GM23338 (cell line): ENCODE results near the gene FAM9C. TPM values are rescaled to one million over a fixed set of nuclear protein-coding genes. Genes with fewer than 3 reads are reported as not detected.
"Not testable (repeated sequence)": the region's sequence is repeated elsewhere in the genome, so short reads cannot be mapped to it uniquely, and the experiment has no call there.

Experiments
- ATAC-seq: fragments of 200-7000 bp; cut with Tn5 transposase; 3 replicates; pipeline ENCODE4 v1.9.1; 2020
- DNase-seq: peaks from one replicate; pipeline ENCODE4 v3.0.0-alpha.2; 2015; ENCODE audit warnings: low spot score
- H2AFZ ChIP-seq: fragments of 200-600 bp; sonication (generic); 2 replicates; pipeline ENCODE4 v1.8.0; 2016; ENCODE audit warnings: antibody characterized with exemption, mild to moderate bottlenecking, moderate library complexity
- H3F3A ChIP-seq: fragments of 200-600 bp; sonication (generic); replicated peaks from 2 replicates; pipeline ENCODE4 v1.8.0; 2017; ENCODE audit warnings: antibody characterized with exemption, mixed run types, low read depth
- H3K27ac ChIP-seq: fragments of 200-600 bp; sonication (generic); 2 replicates; pipeline ENCODE4 v1.6.1; 2016; ENCODE audit warnings: low read depth
- H3K27me3 ChIP-seq: fragments of 200-600 bp; sonication (generic); 2 replicates; pipeline ENCODE4 v1.8.0; 2016; ENCODE audit warnings: mild to moderate bottlenecking, mixed run types, moderate library complexity; ENCODE audit not compliant: insufficient read depth
- H3K36me3 ChIP-seq: fragments of 200-600 bp; sonication (generic); 2 replicates; pipeline ENCODE4 v1.8.0; 2016; ENCODE audit warnings: mild to moderate bottlenecking; ENCODE audit not compliant: insufficient read depth
- H3K4me1 ChIP-seq: fragments of 200-600 bp; sonication (generic); 2 replicates; pipeline ENCODE4 v1.8.0; 2016; ENCODE audit warnings: mild to moderate bottlenecking, moderate library complexity; ENCODE audit not compliant: insufficient read depth
- H3K4me2 ChIP-seq: fragments of 200-600 bp; sonication (generic); 2 replicates; pipeline ENCODE4 v1.7.1; 2017; ENCODE audit warnings: mixed run types
- H3K4me3 ChIP-seq: fragments of 200-600 bp; sonication (generic); 2 replicates; pipeline ENCODE4 v1.6.1; 2016; ENCODE audit warnings: mixed run types
- H3K79me2 ChIP-seq: fragments of 200-600 bp; sonication (generic); replicated peaks from 2 replicates; pipeline ENCODE4 v1.8.0; 2017; ENCODE audit warnings: mild to moderate bottlenecking; ENCODE audit not compliant: insufficient read depth
- H3K9me2 ChIP-seq: fragments of 200-600 bp; sonication (generic); 2 replicates; pipeline ENCODE4 v1.8.0; 2017; ENCODE audit not compliant: insufficient read depth
- H4K20me1 ChIP-seq: fragments of 200-600 bp; sonication (generic); replicated peaks from 2 replicates; pipeline ENCODE4 v1.8.0; 2017; ENCODE audit warnings: mild to moderate bottlenecking; ENCODE audit not compliant: insufficient read depth
- H3K27ac Mint-ChIP-seq: 2 replicates; pipeline ENCODE4 v1.8.0; 2020; ENCODE audit warnings: inconsistent platforms, mild to moderate bottlenecking, moderate library complexity, mixed read lengths
- H3K27me3 Mint-ChIP-seq: 3 replicates; pipeline ENCODE4 v1.8.0; 2022; ENCODE audit warnings: low read depth, mild to moderate bottlenecking, moderate library complexity, mixed read lengths, inconsistent platforms; ENCODE audit not compliant: insufficient read depth, poor library complexity
- H3K36me3 Mint-ChIP-seq: 3 replicates; pipeline ENCODE4 v1.8.0; 2021; ENCODE audit warnings: low read depth, mild to moderate bottlenecking, inconsistent platforms, moderate library complexity, mixed read lengths
- H3K4me1 Mint-ChIP-seq: 3 replicates; pipeline ENCODE4 v1.8.0; 2020; ENCODE audit warnings: mild to moderate bottlenecking, inconsistent platforms, mixed read lengths
- H3K4me3 Mint-ChIP-seq: 3 replicates; pipeline ENCODE4 v1.8.0; 2021; ENCODE audit warnings: moderate library complexity, mild to moderate bottlenecking, inconsistent platforms, mixed read lengths
- H3K9me3 Mint-ChIP-seq: 3 replicates; pipeline ENCODE4 v1.8.0; 2020; ENCODE audit warnings: moderate library complexity, mild to moderate bottlenecking, inconsistent platforms, mixed read lengths
- JUNB ChIP-seq: IDR thresholded peaks from one replicate; pipeline ENCODE4 v1.6.1; 2016; ENCODE audit warnings: antibody characterized with exemption; ENCODE audit not compliant: unreplicated experiment
- polyA plus RNA-seq: library from polyadenylated mRNA; unstranded; fragments of >200 nt; fragmentation: Nextera tagmentation; extraction: Ambion mirVana; gene quantifications from 2 replicates; pipeline ENCODE4 v1.2.1, GENCODE V29; 2016
- total RNA-seq: library from RNA; depleted of rRNA; stranded (reverse); fragments of >200 nt; shearing (Covaris generic); gene quantifications from 2 replicates; pipeline ENCODE4 v1.2.3, GENCODE V29; 2014
- TF ChIP-seq, protein P1 (sequence below): fragments of 250-450 bp; sonication (Bioruptor Pico); IDR thresholded peaks from 2 replicates; pipeline ENCODE4 v1.5.0; 2020; ENCODE audit warnings: mild to moderate bottlenecking, moderate library complexity

FAM9C gene
- total and polyA plus RNA-seq, 2 experiments from 2014 or later, result 0.08 TPM; not detected in 1

- H4K20me1 ChIP-seq, H3K36me3 ChIP-seq, H3K27me3 Mint-ChIP-seq, H3K4me2 ChIP-seq, H3K4me3 ChIP-seq, ATAC-seq, H2AFZ ChIP-seq, H3K27ac Mint-ChIP-seq, H3K9me3 Mint-ChIP-seq, H3K27ac ChIP-seq, DNase-seq, H3K36me3 Mint-ChIP-seq, H3K4me3 Mint-ChIP-seq, H3K9me2 ChIP-seq, H3K27me3 ChIP-seq, H3K4me1 ChIP-seq, H3F3A ChIP-seq, H3K79me2 ChIP-seq: not testable (repeated sequence)
- H3K4me1 Mint-ChIP-seq, result peaks cover 12% of the 10 kb centered on the region; the same call in 2 of the 3 replicates
These were observed 42.4 kb upstream of the FAM9C start for GRCh38 chrX:13086793-13087321.

DNA sequence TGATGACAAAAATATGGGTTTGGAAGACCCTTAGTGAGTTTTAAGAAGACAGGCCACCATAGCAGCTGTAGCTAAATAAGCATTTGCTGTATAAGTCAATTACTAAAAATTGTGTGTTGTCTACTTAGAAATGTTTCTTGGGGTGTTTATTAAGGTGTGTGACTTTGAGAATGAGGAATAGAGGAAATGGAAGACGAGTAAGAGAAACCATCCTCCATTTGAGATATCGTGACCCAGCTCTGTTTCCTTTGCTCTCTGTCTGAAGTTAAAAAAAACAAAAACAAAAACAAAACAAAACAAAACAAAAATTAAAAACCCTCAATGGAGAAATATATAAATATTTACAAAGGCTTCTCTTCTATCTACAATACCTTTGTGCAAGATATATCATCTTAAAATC is 41.7 kb upstream of the FAM9C start:
- no peaks in the 10 kb centered on the region for H3K27me3 ChIP-seq
- H3K79me2 ChIP-seq, result no peaks in the 10 kb centered on the region
- Mint-ChIP-seq H3K27me3 (no peaks in the 10 kb centered on the region), H3K4me3 (no peak overlapping the region), H3K4me1 (peaks cover 12% of the 10 kb centered on the region; the same call in 2 of the 3 replicates), H3K36me3 (no peaks in the 10 kb centered on the region), H3K9me3 (no peaks in the 10 kb centered on the region), H3K27ac (no peak overlapping the region)
- ATAC-seq (no peak), DNase-seq (no peak)
- TF ChIP-seq, protein P1, sequence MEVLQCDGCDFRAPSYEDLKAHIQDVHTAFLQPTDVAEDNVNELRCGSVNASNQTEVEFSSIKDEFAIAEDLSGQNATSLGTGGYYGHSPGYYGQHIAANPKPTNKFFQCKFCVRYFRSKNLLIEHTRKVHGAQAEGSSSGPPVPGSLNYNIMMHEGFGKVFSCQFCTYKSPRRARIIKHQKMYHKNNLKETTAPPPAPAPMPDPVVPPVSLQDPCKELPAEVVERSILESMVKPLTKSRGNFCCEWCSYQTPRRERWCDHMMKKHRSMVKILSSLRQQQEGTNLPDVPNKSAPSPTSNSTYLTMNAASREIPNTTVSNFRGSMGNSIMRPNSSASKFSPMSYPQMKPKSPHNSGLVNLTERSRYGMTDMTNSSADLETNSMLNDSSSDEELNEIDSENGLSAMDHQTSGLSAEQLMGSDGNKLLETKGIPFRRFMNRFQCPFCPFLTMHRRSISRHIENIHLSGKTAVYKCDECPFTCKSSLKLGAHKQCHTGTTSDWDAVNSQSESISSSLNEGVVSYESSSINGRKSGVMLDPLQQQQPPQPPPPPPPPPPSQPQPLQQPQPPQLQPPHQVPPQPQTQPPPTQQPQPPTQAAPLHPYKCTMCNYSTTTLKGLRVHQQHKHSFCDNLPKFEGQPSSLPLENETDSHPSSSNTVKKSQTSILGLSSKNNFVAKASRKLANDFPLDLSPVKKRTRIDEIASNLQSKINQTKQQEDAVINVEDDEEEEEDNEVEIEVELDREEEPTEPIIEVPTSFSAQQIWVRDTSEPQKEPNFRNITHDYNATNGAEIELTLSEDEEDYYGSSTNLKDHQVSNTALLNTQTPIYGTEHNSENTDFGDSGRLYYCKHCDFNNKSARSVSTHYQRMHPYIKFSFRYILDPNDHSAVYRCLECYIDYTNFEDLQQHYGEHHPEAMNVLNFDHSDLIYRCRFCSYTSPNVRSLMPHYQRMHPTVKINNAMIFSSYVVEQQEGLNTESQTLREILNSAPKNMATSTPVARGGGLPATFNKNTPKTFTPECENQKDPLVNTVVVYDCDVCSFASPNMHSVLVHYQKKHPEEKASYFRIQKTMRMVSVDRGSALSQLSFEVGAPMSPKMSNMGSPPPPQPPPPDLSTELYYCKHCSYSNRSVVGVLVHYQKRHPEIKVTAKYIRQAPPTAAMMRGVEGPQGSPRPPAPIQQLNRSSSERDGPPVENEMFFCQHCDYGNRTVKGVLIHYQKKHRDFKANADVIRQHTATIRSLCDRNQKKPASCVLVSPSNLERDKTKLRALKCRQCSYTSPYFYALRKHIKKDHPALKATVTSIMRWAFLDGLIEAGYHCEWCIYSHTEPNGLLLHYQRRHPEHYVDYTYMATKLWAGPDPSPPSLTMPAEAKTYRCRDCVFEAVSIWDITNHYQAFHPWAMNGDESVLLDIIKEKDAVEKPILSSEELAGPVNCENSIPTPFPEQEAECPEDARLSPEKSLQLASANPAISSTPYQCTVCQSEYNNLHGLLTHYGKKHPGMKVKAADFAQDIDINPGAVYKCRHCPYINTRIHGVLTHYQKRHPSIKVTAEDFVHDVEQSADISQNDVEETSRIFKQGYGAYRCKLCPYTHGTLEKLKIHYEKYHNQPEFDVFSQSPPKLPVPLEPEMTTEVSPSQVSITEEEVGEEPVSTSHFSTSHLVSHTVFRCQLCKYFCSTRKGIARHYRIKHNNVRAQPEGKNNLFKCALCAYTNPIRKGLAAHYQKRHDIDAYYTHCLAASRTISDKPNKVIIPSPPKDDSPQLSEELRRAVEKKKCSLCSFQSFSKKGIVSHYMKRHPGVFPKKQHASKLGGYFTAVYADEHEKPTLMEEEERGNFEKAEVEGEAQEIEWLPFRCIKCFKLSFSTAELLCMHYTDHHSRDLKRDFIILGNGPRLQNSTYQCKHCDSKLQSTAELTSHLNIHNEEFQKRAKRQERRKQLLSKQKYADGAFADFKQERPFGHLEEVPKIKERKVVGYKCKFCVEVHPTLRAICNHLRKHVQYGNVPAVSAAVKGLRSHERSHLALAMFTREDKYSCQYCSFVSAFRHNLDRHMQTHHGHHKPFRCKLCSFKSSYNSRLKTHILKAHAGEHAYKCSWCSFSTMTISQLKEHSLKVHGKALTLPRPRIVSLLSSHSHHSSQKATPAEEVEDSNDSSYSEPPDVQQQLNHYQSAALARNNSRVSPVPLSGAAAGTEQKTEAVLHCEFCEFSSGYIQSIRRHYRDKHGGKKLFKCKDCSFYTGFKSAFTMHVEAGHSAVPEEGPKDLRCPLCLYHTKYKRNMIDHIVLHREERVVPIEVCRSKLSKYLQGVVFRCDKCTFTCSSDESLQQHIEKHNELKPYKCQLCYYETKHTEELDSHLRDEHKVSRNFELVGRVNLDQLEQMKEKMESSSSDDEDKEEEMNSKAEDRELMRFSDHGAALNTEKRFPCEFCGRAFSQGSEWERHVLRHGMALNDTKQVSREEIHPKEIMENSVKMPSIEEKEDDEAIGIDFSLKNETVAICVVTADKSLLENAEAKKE (CRISPR knock-in tag), result no peak
- no peak for TF ChIP-seq JUNB
- H3K36me3 ChIP-seq, result no peaks in the 10 kb centered on the region
- H3K4me3 ChIP-seq, result no peak overlapping the region
- no peaks in the 10 kb centered on the region for H3K9me2 ChIP-seq
- no peak overlapping the region for H3K4me2 ChIP-seq
- H2AFZ ChIP-seq, result no peak overlapping the region
- no peaks in the 10 kb centered on the region for H3F3A ChIP-seq
- no peaks in the 10 kb centered on the region for H4K20me1 ChIP-seq
- peaks cover 7% of the 10 kb centered on the region for H3K4me1 ChIP-seq
- no peak overlapping the region for H3K27ac ChIP-seq
